ENCODE measurements around the gene POLQ. TPM values are rescaled to one million over a fixed set of nuclear protein-coding genes. Genes with fewer than 3 reads are reported as not detected.
"Not testable (repeated sequence)": the region's sequence is repeated elsewhere in the genome, so short reads cannot be mapped to it uniquely, and the experiment has no call there.

Gene POLQ
- total RNA-seq, 1 experiment from 2014 or later: 11.6 TPM

DNA sequence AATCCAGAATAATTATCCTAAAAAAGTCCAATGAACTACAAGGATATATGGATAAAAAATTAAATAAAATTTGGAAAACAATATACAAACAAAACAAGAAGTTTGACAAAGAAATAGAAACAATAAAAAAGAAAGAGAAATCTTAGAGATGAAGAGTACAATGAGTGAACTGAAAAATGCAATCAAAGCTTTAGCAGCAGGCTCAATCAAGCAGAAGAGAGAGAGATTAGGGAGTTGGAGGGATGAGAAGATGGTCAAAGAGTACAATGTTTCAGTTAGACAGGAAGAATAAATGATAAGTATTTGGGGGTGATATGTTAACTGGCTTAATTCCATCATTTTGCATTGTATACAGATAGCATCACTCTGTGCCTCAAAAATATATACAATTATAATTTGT lies 29.9 kb downstream of the POLQ start:
- no peak for DNase-seq (ENCODE audit: low spot score)
- in situ Hi-C loops (cut with HindIII; ENCODE audit: low sequenced_read_pairs): no loop called here

DNA sequence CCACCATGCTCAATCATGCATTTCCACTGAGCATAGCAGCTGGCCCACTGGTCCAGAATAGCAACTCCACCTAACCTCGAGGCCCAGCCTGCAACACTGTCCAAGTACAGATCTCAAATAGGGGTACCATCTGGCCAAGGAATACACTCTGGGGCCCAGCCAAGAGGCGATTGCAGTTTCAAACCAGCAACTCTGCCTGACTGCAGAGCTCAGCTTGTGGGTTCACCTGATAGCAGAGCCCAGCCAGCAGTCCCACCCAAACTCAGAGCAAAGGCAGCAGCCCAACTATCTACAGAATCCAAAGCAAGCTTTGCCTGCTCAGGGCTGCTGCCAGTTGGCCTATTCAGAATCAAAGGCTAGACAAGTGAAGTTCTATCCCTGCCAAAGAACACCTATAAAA lies 30.5 kb downstream of the POLQ start:
- DNase-seq (ENCODE audit: low spot score): no peak
- in situ Hi-C loops (cut with HindIII; ENCODE audit: low sequenced_read_pairs): no loop called here

DNA sequence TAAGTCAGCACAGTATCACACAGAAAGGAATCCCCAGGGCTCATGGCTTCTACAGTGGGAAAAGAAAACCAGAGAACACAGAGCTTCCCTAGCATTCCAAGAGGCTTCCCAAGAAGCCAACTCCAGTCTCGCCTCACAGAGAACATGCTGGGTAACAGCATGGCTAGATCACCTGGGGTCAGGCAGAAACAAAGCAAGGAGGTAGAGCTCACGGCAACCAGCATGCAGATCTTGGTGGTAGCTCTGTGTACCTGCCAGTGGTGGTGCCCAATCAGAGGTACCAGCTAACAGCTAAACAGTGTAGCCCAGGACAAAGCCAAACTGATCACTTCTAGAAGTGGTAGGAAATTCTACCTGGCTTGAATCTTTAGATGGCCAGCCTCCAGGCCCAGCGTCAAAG lies 31.3 kb downstream of the POLQ start:
- no peak for DNase-seq (ENCODE audit: low spot score)
- in situ Hi-C loops (cut with HindIII; ENCODE audit: low sequenced_read_pairs): no loop called here

GRCh38 chr3:121508389-121508788 lies 37.4 kb downstream of the POLQ start:
- in situ Hi-C loops (cut with HindIII; ENCODE audit: low sequenced_read_pairs): no loop called here
- no peak for DNase-seq (ENCODE audit: low spot score)

GRCh38 chr3:121505256-121505655 lies 40.5 kb downstream of the POLQ start:
- in situ Hi-C loops (cut with HindIII; ENCODE audit: low sequenced_read_pairs): no loop called here
- no peak for DNase-seq (ENCODE audit: low spot score)

DNA sequence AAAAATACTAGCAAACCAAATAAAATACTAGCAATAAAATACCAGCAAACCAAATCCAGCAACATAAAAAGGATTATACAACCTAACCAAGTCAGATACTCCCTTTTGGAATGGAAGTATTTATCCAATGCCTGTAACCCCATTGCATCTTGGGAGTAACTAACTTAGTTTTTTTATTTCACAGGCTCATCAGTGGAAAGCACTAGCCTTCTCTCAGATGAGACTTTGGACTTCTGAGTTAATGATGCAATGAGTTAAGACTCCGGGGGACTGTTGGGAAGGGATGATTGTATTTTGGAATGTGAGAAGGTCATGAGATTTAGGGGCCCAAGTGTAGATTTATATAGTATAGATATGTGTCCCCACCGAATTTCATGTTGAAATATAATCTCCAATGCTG lies 41.2 kb downstream of the POLQ start:
- no peak for DNase-seq (ENCODE audit: low spot score)
- in situ Hi-C loops (cut with HindIII; ENCODE audit: low sequenced_read_pairs): no loop called here

DNA sequence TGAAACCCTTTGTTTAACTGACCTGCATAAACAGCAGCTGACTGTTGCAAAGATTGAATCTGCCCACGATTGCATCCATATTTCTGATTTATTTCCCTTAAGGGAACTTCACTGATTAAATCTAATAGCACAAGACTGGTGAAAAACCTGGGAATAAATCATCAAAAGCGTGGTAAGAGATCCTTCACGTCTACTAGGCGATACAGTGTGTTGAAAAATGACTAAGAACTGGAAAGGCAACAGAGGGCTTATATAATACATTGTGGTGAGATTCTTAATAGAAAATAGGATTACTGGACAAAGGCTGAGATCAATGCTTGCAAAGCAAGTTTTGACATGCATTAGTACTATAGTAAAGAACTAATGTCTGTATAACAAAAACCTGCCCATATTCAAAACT lies 49.0 kb downstream of the POLQ start:
- DNase-seq (ENCODE audit: low spot score): no peak
- in situ Hi-C loops (cut with HindIII; ENCODE audit: low sequenced_read_pairs): no loop called here

DNA sequence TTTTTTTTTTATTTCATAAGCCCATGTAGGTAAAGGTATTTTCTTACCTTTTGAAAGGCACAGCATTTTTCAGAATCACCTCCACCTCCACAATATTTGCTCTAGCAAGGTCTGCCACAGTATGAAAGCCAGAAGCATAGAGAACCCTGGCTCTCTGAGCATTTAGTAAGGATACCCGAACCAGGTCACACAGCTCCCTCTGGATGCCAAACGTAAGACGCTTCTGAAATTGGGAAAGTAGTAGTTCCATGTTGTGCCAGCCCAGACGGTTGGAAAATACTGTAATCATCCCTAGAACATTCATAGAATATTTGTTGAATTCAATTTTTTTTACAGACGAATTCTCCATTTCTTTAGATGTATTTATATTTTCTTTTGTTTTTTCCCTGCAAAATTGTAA lies 52.4 kb downstream of the POLQ start:
- DNase-seq (ENCODE audit: low spot score): no peak
- in situ Hi-C loops (cut with HindIII; ENCODE audit: low sequenced_read_pairs): no loop called here

GRCh38 chr3:121491683-121492320 lies 54.0 kb downstream of the POLQ start:
- in situ Hi-C loops (cut with HindIII; ENCODE audit: low sequenced_read_pairs): no loop called here
- no peak for DNase-seq (ENCODE audit: low spot score)

DNA sequence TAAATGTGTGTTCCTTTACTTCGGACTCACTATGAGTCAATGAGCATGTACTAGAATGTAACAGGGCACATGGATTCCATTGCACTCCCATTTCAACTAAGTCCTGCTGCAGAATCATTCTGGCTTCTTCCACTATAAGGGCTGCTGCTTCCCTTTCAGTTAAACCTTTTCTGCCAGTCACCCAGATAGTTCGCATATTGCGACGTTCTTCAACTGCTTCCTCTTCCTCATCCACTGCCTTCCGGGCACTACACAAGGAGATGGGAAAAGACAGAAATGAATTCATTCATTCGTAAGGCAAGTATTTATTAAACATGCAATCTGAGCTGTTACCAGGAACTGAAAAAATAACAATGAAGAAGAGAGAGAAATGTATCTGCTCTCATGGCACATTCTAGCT lies 55.6 kb downstream of the POLQ start:
- DNase-seq (ENCODE audit: low spot score): no peak
- in situ Hi-C loops (cut with HindIII; ENCODE audit: low sequenced_read_pairs): no loop called here

- DNase-seq (ENCODE audit: low spot score): peak; percentile 82
- in situ Hi-C loops (cut with HindIII; ENCODE audit: low sequenced_read_pairs): no loop called here
Measured at GRCh38 chr3:121488628-121489027, 57.2 kb downstream of the POLQ start.

DNA sequence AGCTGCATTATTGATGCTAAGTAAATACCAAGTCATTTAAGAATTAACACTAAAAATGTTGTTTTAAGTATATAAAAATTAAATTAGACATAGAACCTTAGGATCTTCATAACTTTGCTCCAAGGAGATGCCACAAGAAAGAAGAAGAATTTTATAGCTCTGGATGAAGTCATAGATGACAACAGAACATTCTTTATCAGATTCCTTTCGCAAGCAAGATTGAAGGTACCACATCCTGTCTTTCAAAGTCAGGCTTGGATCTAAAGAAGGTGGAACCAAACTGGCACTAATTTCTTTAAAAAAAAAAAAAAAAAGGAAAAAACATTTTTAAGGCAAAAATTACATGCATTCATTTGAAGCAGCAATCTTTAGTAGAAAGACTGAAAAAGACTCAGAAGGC lies 62.5 kb downstream of the POLQ start:
- DNase-seq (ENCODE audit: low spot score): no peak
- in situ Hi-C loops (cut with HindIII; ENCODE audit: low sequenced_read_pairs): no loop called here

DNA sequence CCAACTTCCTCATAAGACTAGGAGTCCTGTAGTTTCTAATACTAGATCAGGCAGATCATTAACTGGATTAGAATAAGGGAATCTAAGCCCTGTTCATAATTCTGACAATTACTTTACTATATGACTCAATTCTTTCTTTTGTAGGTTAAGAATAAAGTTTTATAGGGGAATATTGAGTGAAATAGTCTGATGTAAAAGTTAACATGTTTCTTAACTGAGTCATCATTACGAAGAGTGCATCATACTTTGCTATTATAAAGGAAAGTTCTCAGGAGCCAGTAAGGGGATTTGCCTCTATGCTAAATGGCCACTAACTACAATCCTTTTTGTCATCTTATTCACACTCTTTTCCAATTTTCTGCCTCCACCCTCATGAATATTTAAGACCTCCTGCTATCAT lies 63.1 kb downstream of the POLQ start:
- no peak for DNase-seq (ENCODE audit: low spot score)
- in situ Hi-C loops (cut with HindIII; ENCODE audit: low sequenced_read_pairs): no loop called here

DNA sequence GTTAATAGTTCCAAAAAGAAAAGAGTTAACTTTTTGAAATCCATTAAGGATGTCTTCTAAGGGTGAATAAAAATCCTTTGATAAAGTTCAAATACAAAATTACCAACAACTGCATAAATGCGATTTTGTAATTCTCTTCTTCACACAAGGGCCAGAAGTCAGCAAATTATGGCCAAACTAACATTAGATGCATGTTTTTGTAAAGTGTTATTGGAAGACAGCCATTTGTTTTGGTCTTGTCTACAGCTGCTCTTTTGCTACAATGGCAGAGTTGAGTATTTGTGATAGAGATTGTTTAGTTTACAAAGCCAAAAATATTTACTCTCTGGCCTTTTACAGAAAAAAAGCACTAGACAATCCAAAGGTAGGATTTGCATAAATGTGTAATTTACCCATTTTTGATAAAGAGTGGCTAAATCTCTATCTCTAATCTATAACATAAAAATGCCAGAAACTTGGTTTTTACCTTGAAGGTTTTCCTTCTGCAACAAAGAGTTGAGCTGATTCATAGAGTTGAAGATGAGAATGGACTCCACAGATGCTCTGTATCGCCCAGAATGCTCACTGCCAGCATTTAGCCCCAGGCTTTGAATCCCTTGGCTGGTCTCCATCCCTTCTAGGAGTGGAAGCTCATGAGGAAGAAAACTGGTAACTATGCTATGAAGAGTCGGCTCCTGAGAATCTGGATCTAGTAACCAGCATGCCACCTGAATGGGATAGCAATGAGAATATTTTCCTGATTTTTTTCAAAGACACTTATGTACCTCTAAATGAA lies 64.5 kb downstream of the POLQ start:
- peak; percentile 20 for DNase-seq (ENCODE audit: low spot score)

DNA sequence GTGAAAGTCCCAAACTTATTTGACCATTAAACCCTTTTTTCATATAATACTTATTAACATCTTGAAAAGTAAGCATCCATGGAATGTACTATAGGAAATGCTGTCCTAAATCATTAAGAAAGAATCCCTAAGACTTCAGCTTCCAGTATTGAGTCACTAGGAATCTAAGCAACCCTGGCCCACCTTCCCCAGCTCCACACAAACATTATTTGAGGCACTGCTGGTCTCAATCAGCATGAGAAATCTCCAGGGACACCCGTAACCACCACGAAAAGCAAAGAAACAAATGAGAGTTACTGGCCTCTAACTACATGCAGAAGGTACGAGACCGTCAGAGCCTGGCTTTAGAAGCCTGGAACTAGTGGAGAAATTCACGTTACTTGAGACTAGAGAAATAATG lies 68.2 kb downstream of the POLQ start:
- in situ Hi-C loops (cut with HindIII; ENCODE audit: low sequenced_read_pairs): no loop called here
- no peak for DNase-seq (ENCODE audit: low spot score)

More for the DNA sequence above, 64.5 kb downstream of the POLQ start:
- in situ Hi-C loops (cut with HindIII; ENCODE audit: low sequenced_read_pairs): no loop called here

DNA sequence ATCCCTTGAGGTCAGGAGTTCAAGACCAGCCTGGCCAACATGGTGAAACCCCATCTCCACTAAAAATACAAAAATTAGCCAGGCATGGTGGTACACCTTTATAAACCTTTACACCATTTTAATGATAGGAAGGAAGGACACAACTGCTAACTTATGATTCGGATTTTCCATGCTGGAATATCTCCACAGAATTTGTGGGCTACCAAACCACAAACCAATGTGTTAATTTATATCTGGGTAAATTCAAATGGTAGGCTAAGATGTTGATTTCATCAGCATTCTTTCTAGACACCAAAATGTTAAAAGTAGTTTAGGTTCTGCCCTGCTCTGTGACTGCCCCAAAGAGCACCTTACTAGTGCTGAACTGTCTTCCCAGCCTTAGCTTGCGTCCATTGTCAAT lies 72.8 kb downstream of the POLQ start:
- DNase-seq (ENCODE audit: low spot score): no peak
- in situ Hi-C loops (cut with HindIII; ENCODE audit: low sequenced_read_pairs): no loop called here

GRCh38 chr3:121467085-121467484 lies 78.7 kb downstream of the POLQ start:
- no peak for DNase-seq (ENCODE audit: low spot score)
- in situ Hi-C loops (cut with HindIII; ENCODE audit: low sequenced_read_pairs): no loop called here

DNA sequence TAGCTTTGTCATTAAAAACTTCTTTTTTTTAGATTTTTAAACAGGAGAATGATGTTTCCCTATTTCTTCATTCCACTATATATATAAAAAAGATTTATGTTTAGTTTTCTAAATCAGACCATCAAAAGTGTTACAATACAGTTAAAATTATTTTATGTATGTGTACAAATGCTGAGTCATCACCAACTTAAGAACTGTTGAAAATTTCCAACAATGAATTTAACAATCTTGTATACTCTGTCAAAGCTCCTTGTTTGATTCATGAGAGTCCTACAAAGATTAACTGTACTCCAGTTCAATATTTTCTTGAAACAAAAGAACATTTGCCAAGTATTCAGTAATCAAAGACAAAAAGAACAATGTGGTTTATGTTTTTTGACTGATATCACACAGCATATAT lies 82.0 kb downstream of the POLQ start:
- no peak for DNase-seq (ENCODE audit: low spot score)
- in situ Hi-C loops (cut with HindIII; ENCODE audit: low sequenced_read_pairs): no loop called here

- in situ Hi-C loops (cut with HindIII; ENCODE audit: low sequenced_read_pairs): no loop called here
- no peak for DNase-seq (ENCODE audit: low spot score)
Measured at GRCh38 chr3:121462565-121462964, 83.2 kb downstream of the POLQ start.

DNA sequence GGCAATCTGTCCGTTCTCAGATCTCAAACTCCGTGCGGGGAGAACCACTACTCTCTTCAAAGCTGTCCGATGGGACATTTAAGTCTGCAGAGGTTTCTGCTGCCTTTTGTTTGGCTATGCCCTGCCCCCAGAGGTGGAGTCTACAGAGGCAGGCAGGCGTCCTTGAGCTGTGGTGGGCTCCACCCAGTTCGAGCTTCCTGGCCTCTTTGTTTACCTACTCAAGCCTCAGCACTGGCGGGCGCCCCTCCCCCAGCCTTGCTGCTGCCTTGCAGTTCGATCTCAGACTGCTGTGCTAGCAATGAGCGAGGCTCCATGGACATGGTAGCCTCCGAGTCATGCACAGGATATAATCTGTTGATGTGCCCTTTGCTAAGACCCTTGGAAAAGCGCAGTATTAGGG lies 94.0 kb downstream of the POLQ start:
- in situ Hi-C loops (cut with HindIII; ENCODE audit: low sequenced_read_pairs); DNase-seq (ENCODE audit: low spot score): not testable (repeated sequence)

GRCh38 chr3:121443456-121443855 lies 102.3 kb downstream of the POLQ start:
- DNase-seq (ENCODE audit: low spot score): no peak
- in situ Hi-C loops (cut with HindIII; ENCODE audit: low sequenced_read_pairs): no loop called here

All from G401 (cell line).